Coronary artery (tissue), 2 donors: ENCODE results near the gene IDH3G.

ENCODE experiments used
- DNase-seq: peaks from one replicate; pipeline ENCODE4 v3.0.0-alpha.2; 2017; ENCODE audit warnings: low spot score
- H3K27ac ChIP-seq, 2 donors: fragments of 200-600 bp; sonication (generic); one replicate each; pipeline ENCODE4 v1.5.1; 2016 to 2019
- H3K4me3 ChIP-seq: fragments of 200-600 bp; sonication (generic); 2 replicates; pipeline ENCODE4 v1.5.1; 2016; ENCODE audit warnings: mild to moderate bottlenecking, moderate library complexity
- CTCF ChIP-seq: fragments of 200-600 bp; sonication (generic); IDR thresholded peaks from one replicate; pipeline ENCODE4 v1.5.1; 2019; ENCODE audit warnings: antibody characterized with exemption

The IDH3G gene

GRCh38 chrX:153794018-153794896, at the start of gene IDH3G, which contains the start of gene SSR4:
Gene IDH3G, minus strand, starts transcription at chrX:153794375. Its CDS starts 49 bp downstream, at chrX:153794326.
Gene SSR4, plus strand, starts transcription at chrX:153794668. Its CDS starts 20 bp downstream, at chrX:153794688.
- H3K27ac ChIP-seq = peak within 1 kb of the TSS; percentile 63 to 96
- no peak for TF ChIP-seq CTCF
- H3K4me3 ChIP-seq = peak within 1 kb of the TSS; percentile 83
- DNase-seq = peak; percentile 95

- no peak for TF ChIP-seq CTCF
- no peak overlapping the region for H3K4me3 ChIP-seq
- no peak for DNase-seq
- no peak overlapping the region for H3K27ac ChIP-seq
Observed at GRCh38 chrX:153836921-153837320, 42.7 kb upstream of the IDH3G start.

- TF ChIP-seq CTCF = no peak
- Histone ChIP-seq H3K27ac (no peak overlapping the region), H3K4me3 (no peak overlapping the region)
- no peak for DNase-seq
Observed at GRCh38 chrX:153832728-153833127, 38.6 kb upstream of the IDH3G start.

DNA sequence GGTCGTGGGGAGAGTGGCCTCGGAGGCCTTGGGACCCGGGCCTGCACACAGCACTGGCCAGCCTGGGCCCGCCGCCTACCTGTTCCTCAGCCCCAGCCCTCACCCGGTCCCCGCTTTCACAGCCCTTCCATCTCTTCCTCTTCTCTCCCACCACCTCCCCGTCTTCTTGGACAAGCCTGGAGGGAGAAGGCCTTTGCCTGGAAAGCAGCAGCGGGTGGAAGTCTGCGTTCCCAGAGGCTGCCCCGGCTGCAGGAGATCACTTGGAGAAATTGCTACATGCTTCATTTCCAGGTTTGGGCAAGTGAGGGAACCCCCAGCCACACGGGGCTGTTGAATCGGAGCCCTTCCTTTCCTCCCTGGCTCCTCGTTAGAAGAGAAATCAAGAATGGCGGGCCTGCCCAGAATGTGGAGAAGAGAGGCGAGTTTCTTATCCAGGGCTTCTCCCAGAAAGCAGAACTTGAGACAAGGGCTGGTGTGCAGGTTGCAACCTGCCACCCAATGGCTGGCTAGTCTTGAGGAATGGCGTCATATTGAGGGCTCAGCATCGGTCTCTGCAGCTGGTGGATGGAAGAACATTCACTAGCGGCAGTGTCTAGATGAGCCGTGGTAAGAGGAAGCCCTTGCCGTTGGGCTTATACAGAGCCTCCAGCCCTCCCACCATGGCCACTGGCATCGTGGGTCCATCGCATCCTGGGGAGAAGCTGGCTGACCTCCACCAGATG, 37.4 kb upstream of the IDH3G start:
- Histone ChIP-seq H3K27ac (no peak overlapping the region), H3K4me3 (no peak overlapping the region)
- TF ChIP-seq CTCF = no peak

GRCh38 chrX:153830640-153831428, 36.7 kb upstream of the IDH3G start:
- no peak for DNase-seq
- TF ChIP-seq CTCF = no peak
- Histone ChIP-seq H3K27ac (peak overlapping the region in 1 of 2 donors; percentile 86), H3K4me3 (peak overlapping the region; percentile 74)

More for the DNA sequence above, 37.4 kb upstream of the IDH3G start:
- no peak for DNase-seq

- Histone ChIP-seq H3K27ac (peak within 1 kb of the TSS in 1 of 2 donors; percentile 86), H3K4me3 (peak within 1 kb of the TSS; percentile 74)
- no peak for TF ChIP-seq CTCF
- no peak for DNase-seq
Observed at GRCh38 chrX:153829799-153830639, 35.8 kb upstream of the IDH3G start, which contains the start of gene PDZD4. Gene PDZD4, minus strand, starts transcription at chrX:153830544. Its CDS starts 246 bp downstream, at chrX:153830298.
